ENCODE measurements around the gene GJB3.

GJB3 gene

DNA sequence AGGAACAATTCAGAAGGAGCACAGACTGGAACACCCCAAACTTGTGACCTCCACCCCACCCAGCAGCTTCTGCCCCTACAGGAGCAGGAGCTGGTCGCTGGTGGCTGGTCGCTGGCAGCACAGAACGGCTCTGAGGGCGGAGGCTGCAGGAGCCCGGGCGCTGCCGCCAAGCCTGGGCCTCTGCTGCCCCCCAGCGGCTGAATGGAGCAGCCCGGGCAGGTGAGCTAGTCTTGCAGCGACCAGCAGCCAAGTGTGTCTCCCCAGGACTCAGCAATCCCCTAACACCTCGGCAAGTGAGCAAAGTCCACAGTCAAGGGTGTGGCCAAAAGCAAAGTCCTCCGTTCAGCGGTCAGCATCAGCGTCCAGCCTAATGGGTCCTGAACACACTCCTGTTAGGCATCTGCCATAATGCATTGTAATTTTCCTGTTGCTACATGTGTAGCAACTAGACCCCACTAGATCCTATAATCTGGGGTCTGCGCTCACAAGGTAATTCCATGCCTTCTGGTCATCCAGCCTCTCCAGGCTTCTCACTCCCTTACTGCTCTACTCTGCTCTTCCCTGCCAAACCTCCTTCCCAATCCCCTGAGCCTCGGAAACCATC is 38.2 kb upstream of the GJB3 start:
- TF ChIP-seq POLR2A (IDR thresholded peaks at IDR 0.05; ENCODE audit: extremely low read depth, insufficient read length): no peak
- TF ChIP-seq, protein P1, sequence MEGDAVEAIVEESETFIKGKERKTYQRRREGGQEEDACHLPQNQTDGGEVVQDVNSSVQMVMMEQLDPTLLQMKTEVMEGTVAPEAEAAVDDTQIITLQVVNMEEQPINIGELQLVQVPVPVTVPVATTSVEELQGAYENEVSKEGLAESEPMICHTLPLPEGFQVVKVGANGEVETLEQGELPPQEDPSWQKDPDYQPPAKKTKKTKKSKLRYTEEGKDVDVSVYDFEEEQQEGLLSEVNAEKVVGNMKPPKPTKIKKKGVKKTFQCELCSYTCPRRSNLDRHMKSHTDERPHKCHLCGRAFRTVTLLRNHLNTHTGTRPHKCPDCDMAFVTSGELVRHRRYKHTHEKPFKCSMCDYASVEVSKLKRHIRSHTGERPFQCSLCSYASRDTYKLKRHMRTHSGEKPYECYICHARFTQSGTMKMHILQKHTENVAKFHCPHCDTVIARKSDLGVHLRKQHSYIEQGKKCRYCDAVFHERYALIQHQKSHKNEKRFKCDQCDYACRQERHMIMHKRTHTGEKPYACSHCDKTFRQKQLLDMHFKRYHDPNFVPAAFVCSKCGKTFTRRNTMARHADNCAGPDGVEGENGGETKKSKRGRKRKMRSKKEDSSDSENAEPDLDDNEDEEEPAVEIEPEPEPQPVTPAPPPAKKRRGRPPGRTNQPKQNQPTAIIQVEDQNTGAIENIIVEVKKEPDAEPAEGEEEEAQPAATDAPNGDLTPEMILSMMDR (IDR thresholded peaks at IDR 0.05; ENCODE audit: low read depth, low read length): peak; percentile 92
- H3K4me3 ChIP-seq (ENCODE audit: low read depth, low read length): no peak overlapping the region

DNA sequence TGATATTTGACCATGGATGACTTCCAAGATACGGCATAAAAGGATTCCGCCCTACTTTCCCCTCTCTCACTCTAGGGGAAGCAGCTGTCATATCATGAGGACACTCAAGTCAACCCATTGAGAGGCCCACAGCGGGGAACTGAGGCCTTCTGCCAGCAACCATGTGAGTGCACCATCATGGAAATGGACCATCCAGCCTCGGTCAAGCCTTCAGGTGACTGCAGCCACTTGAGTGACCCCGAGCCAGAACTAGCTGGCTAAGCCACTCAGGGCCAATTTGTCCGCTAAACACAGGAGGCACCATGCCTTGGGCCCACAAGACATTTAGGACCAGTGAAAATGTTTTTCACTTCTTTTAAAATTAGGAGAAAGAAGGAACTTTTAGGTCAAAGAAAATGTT is 37.2 kb upstream of the GJB3 start:
- no peak for DNase-seq (ENCODE audit: low read depth)
- no peak overlapping the region for H3K4me3 ChIP-seq (ENCODE audit: low read depth, low read length)
- TF ChIP-seq, protein P2, sequence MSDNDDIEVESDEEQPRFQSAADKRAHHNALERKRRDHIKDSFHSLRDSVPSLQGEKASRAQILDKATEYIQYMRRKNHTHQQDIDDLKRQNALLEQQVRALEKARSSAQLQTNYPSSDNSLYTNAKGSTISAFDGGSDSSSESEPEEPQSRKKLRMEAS (IDR thresholded peaks at IDR 0.05; ENCODE audit: low read depth, low read length): no peak
- TF ChIP-seq, protein P1 (IDR thresholded peaks at IDR 0.05; ENCODE audit: low read depth, low read length): no peak
- no peak for TF ChIP-seq MYC (IDR thresholded peaks at IDR 0.05; ENCODE audit: low read depth, low read length)
- TF ChIP-seq POLR2A (IDR thresholded peaks at IDR 0.05; ENCODE audit: extremely low read depth, insufficient read length): no peak

More for the DNA sequence above, 38.2 kb upstream of the GJB3 start:
- peak; percentile 72 for DNase-seq (ENCODE audit: low read depth)

DNA sequence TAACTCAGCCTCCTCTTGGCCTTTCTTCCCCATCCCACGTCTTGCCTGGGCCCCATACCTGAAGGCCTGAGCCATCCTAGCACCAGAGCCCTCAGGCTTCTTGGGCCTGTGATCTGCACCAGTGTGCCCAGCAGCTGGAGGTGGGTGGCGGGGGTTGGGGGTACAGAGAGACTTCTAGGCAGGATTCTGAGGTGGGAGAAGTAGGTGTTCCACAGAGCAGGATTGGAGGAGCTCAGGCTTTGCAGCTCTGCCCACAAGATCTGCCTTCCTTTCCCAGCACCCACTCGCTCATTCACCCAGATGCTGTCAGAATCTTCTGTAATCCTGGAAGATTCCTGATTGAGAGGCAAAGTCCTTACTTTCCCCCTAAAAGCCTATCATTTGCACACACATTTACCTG is 36.2 kb upstream of the GJB3 start:
- no peak for DNase-seq (ENCODE audit: low read depth)
- TF ChIP-seq POLR2A (IDR thresholded peaks at IDR 0.05; ENCODE audit: extremely low read depth, insufficient read length) (no peak), MYC (IDR thresholded peaks at IDR 0.05; ENCODE audit: low read depth, low read length) (no peak)
- TF ChIP-seq, protein P1 (IDR thresholded peaks at IDR 0.05; ENCODE audit: low read depth, low read length): no peak
- TF ChIP-seq, protein P2 (IDR thresholded peaks at IDR 0.05; ENCODE audit: low read depth, low read length): no peak
- no peak overlapping the region for H3K4me3 ChIP-seq (ENCODE audit: low read depth, low read length)

DNA sequence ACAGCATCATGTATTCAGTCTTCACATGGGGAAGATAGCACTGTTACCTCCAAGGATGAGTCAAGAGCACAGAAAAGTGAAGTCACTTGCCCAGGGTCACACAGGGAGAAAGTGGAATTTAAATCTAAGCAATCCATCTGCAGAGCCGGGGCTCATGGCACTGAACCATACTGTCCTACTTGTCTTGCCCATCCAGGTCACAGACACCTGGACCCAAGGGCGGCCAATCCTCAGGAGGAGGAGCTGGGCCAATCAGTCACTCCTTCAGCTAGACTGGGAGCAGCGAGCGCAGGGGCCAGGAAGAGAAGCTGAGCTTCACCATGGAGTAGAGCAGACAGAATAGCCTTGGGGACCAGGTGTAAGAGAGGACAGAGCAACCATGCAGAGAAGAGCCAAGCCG is 35.3 kb upstream of the GJB3 start:
- TF ChIP-seq, protein P2 (IDR thresholded peaks at IDR 0.05; ENCODE audit: low read depth, low read length): no peak

DNA sequence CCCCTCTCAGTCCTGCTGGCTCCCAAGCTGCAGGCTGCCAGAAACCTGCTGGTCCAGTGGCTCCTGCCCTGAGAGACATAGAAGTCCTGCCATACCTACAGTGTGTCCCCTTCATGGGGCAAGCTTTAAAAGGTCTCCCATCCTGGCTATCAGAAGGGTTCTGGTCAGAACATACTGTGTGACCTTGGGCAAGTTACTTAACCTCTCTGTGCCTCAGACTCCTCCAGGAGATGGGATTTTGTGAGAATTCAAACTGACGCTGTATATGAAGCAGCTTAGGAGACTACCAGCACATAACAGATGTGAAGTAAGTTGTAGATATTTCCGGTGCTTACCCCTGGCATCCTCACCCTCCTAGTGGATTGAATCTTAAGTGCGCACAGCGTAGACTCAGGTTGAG is 34.9 kb upstream of the GJB3 start:
- no peak for TF ChIP-seq POLR2A (IDR thresholded peaks at IDR 0.05; ENCODE audit: extremely low read depth, insufficient read length)
- TF ChIP-seq, protein P1 (IDR thresholded peaks at IDR 0.05; ENCODE audit: low read depth, low read length): no peak
- no peak for TF ChIP-seq MYC (IDR thresholded peaks at IDR 0.05; ENCODE audit: low read depth, low read length)
- no peak overlapping the region for H3K4me3 ChIP-seq (ENCODE audit: low read depth, low read length)
- no peak for DNase-seq (ENCODE audit: low read depth)

More for the DNA sequence above, 35.3 kb upstream of the GJB3 start:
- H3K4me3 ChIP-seq (ENCODE audit: low read depth, low read length): no peak overlapping the region
- no peak for DNase-seq (ENCODE audit: low read depth)

DNA sequence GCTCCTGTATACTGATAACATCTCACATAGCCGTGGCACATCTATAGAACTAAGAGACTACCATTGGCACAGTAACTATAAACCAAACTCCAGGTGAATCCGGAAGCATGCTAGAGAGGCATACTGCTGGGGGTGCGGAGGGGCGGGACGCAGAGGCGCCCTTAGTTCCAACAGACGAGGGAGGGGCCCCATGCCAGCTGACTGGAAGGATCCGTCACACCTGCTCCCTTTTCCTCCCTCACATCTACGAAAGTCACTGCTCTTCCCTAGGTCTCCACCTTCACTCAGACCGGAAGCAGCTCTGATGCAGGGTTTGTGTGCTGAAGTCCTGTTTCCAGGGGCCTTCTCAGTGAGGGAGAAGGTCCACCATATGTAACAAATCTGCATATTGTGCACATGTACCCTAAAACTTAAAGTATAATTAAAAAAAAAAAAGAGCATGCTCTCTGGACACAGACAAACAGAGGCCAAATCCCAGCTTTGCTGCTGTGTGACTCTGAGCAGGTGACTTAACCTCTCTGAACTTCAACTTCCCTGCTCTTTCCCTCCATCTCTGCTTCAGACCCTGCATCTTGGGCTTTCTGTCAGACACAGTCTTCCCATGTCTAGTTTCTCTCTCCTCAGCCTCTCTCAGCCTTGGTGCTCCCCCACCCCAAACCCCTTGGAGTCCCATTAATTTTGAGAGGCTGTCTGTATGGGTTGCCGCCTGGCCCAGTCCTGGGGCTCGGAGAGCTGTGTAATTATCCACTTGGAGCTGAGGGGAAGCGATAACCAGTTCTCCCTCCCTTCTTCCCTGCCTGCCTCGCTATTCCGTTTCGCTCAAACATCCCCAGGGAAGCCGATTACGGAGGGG is 34.0 kb upstream of the GJB3 start:
- no peak overlapping the region for H3K4me3 ChIP-seq (ENCODE audit: low read depth, low read length)
- TF ChIP-seq, protein P1 (IDR thresholded peaks at IDR 0.05; ENCODE audit: low read depth, low read length): no peak
- no peak for TF ChIP-seq POLR2A (IDR thresholded peaks at IDR 0.05; ENCODE audit: extremely low read depth, insufficient read length)
- no peak for TF ChIP-seq MYC (IDR thresholded peaks at IDR 0.05; ENCODE audit: low read depth, low read length)
- TF ChIP-seq, protein P2 (IDR thresholded peaks at IDR 0.05; ENCODE audit: low read depth, low read length): no peak
- no peak for DNase-seq (ENCODE audit: low read depth)

All from NB4 (cell line).